K562 (cell line): Measurements from ENCODE around the gene PCDH9.

Experiments used
- EZH2 ChIP-seq: IDR thresholded peaks from 2 replicates; pipeline ENCODE4 v1.6.1; 2012; ENCODE audit warnings: low read depth, mild to moderate bottlenecking, inconsistent platforms, low read length, borderline replicate concordance
- ZNF780A ChIP-seq: fragments of 250-450 bp; sonication (Bioruptor Pico); IDR thresholded peaks from 2 replicates; pipeline ENCODE4 v1.5.0; 2021; ENCODE audit warnings: mild to moderate bottlenecking

GRCh38 chr13:67086260-67086659 lies 143.9 kb downstream of the PCDH9 start:
- TF ChIP-seq EZH2 (no peak), ZNF780A (CRISPR knock-in tag) (no peak)
